HG03575 (cell line): ENCODE results near the gene TMEM120B.

Source experiments
- ATAC-seq: cut with Tn5 transposase; IDR thresholded peaks from one replicate; pipeline ENCODE4 v1.9.1; 2021; ENCODE audit not compliant: unreplicated experiment, insufficient number of reproducible peaks, low FRiP score; ENCODE audit errors: extremely low read depth

TMEM120B gene

DNA sequence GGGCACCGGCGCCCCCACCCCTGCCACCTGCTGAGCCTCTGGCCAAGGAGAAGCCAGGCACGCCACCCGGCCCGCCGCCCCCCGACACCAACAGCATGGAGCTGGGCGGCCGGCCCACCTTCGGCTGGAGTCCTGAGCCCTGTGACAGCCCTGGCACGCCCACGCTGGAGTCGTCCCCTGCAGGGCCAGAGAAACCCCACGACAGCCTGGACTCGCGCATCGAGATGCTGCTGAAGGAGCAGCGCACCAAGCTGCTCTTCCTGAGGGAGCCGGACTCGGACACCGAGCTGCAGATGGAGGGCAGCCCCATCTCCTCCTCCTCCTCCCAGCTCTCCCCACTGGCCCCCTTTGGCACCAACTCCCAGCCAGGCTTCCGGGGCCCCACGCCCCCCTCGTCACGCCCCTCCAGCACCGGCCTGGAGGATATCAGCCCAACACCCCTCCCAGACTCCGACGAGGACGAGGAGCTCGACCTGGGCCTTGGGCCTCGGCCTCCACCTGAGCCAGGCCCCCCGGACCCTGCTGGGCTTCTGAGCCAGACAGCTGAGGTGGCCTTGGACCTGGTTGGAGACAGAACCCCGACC, 97.8 kb downstream of the TMEM120B start:
- no peak for ATAC-seq

DNA sequence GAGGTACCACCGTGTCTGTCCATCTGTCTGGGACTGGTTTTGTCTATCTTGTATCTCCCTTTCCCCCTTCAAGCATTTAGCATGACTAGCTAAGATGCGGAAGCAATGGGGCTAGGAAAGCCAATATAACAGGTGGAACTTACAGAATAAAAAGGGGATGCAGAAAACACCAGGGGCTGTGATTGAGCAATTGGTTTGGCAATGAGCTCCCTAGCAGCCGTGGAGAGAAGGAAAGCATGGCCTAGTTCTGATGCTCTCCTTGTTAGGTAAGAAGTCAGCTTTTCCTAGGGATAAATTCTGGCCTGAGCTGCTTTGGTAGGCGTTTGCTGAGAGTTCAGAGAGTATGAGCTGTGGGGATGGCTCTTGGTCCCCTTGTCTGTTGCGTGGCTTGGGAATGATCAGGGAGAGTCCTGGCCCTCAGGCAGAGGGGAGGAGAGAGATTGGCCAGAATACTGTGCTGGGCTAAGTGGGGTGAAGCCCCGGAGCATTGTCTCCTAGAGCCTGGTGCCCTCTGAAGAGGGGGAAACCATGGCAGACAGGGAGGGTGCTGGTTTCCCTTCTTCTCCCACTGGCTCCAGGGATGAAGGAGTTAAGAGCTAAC, 98.4 kb downstream of the TMEM120B start:
- ATAC-seq, result no peak

DNA sequence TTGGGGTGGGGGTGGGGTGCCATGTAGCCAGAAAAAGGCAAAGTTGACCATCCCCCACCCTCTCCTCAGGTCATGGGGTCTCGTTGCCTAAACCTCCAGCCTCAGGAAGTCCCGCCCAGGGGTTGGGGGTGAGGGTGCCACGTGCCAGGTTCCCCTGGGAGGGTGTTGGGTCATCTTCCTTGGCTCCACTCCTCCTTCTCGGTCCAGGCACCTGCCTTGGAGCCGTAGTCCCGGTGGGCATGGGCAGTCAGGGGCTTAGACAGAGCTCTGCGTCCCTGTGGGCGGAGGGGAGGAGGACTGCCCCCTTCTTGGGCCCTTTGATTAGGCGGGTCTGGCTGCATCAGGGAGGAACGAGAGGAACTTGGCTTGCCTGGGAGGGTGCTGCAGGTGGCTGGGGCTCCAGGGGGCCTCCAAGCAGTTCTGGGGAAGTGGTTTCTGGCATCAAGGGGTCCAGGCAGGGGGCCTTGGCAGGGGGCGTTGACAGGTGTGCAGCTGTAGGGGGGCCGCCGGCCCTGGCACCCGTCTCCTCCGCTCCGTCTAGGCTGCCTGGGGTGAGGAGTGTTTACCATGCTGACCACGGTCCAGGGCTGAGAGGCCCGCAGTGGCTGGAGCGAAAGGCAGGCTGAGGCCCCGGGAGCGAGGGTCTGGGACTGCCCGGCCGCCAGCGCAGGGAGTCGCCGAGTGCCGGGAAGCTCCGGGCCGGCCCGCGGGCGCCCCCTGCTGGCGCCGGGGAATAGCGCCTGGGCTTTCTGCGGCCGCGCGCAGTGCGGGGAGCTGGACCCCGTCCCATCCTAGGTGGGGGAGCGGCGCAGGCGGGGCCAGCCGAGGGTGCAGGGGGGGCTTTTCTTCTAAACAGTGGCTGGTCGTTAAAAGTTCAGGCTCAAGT, 99.1 kb downstream of the TMEM120B start:
- no peak for ATAC-seq

DNA sequence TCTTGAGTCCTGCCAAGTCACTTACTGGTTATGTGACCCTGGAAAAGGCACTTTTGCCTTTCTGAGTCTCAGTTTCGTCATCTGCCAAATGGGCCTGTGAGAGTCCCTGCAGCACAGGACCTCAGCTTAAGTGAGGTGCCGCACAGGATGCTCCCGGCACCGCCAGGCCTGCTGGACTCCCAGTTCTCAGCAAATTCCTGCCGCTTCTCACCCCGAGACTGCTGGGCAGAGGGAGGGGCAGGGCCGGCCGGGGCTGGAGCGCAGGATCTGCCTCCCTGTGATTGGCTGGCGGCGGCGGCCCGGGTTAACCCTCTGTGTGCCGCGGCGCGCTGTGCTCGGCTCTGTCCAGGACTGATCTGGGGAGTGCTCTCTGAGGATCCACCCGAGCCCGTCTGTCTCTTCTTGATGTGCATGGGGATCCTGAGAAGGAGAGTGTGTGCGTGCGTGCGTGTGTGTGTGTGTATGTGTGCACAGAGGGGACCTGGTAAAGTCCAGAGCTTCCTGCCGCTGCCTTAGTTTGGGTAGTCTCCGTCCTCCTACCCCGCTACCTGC, 99.8 kb downstream of the TMEM120B start:
- ATAC-seq, result no peak

DNA sequence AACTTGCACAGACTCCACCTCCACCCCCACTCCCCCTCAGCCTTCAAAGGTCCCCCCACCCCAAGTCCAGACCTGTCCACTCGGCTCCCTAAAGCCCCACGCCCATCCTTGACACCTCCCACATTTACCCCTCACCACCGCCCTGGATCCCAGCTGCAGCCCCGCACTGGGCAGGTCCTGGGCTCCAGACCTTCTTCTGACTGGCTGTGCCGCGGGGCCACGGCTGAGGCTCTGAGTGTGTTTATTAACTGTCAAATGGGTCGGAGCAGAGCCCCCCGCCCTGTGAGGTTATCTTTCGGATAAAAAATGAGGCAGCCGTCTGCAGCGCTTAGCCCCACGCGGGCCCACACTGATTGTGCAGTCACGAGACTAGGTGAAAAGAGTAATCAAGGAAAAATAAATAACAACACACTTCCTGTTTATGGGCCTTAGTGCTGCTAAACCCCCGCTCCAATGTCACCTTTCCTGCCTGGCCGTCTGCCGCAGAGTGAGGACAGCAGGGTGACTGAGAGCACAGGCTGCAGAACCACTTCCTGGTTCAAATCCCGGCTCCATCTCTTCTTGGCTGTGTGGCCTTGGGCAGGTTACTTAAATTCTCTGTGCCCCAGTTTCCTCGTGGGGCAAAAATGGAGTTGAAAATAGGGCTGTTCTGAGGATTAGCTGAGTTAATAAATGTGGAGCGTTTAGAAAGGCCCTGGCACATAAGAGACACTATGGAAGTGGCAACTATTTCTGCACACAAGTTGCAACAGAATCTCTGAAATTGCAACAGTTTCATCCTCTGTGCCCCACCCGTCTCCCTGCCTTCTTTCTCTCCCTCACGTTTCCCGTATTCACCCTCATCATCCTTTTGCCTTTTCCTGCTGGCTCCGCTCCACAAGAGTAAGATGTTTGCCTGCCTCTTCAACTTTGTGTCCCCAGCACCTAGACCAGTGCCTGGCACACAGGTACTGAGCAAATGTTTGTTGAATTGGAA, 100.7 kb downstream of the TMEM120B start:
- ATAC-seq, result no peak

DNA sequence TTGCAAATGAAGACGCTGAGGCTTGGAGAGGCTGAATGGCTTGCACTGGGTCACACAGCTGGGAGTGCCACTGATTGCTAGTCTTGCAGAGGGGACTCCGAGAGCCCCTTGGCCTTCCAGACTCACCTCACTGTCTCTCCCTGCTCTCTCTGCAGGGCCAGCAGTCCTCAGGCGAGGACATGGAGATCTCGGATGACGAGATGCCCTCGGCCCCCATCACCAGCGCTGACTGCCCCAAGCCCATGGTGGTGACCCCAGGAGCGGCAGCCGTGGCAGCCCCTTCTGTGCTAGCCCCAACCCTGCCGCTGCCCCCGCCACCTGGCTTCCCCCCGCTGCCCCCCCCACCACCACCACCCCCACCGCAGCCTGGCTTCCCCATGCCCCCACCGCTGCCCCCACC, 101.4 kb downstream of the TMEM120B start:
- ATAC-seq, result no peak

DNA sequence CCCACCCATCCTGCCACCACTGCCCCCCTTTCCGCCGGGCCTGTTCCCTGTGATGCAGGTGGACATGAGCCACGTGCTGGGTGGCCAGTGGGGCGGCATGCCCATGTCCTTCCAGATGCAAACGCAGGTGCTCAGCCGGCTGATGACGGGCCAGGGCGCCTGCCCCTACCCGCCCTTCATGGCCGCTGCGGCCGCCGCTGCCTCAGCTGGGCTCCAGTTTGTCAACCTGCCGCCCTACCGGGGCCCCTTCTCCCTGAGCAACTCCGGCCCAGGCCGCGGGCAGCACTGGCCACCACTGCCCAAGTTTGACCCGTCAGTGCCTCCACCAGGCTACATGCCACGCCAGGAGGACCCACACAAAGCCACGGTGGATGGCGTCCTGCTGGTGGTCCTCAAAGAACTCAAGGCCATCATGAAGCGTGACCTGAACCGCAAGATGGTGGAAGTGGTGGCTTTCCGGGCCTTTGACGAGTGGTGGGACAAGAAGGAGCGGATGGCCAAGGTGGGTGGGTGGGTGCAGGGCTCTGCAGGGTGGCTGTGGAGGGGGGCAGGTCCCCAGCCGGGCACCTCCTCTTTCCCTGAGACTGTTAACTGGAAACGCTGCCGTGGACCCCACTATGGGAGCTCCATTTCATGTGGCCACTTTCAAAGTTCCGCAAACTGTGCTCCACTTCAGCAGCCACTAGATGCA, 102.0 kb downstream of the TMEM120B start:
- no peak for ATAC-seq

DNA sequence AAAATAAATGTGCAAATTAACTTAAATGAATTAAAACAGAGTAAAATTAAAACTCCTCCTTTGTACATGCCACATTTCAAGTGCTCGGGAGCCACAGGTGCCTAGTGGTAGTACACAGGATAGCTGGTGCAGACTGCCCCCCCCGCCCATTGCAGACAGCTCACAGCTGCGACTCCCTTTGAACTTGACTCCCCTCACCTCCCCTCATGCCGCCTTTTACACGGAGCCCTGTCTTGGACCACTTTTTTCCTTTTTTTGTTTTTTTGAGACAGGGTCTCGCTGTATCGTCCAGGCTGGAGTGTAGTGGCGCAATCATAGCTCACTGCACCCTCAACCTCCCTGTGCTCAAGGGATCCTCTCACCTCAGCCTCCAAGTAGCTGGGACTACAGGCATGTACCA, 102.7 kb downstream of the TMEM120B start:
- ATAC-seq, result no peak

DNA sequence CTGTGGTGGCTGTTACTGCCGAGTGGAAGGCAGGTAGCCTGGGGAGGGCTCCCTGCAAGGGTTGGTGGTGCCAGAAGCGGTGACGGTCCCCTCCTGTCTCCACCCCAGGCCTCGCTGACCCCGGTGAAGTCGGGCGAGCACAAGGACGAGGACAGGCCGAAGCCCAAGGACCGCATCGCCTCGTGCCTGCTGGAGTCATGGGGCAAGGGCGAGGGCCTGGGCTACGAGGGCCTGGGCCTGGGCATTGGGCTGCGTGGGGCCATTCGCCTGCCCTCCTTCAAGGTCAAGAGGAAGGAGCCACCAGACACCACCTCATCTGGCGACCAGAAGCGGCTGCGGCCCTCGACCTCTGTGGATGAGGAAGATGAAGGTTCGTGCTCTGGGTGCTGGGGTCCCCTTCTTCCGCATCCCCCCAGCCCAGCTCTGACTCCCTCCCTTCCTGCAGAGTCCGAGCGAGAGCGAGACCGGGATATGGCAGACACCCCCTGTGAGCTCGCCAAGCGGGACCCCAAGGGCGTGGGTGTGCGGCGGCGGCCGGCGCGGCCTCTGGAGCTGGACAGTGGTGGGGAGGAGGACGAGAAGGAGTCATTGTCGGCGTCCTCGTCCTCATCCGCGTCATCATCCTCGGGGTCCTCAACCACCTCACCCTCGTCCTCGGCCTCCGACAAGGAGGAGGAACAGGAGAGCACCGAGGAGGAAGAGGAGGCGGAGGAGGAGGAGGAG, 104.5 kb downstream of the TMEM120B start:
- no peak for ATAC-seq

DNA sequence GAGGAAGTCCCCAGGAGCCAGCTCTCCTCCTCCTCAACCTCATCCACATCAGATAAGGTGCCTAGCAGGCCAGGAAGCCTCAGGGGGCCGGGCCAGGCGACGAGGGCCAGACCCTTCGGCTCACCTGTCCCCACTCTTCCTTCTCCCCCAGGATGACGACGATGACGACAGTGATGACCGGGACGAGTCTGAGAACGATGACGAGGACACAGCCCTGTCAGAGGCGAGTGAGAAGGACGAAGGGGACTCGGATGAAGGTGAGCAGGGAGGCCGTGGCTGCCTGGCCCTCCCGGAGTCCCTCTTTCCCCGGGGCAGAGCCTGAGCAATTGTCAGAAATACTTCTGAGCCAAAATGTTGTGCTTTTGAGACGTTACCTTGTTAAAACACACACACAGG, 105.1 kb downstream of the TMEM120B start:
- no peak for ATAC-seq

DNA sequence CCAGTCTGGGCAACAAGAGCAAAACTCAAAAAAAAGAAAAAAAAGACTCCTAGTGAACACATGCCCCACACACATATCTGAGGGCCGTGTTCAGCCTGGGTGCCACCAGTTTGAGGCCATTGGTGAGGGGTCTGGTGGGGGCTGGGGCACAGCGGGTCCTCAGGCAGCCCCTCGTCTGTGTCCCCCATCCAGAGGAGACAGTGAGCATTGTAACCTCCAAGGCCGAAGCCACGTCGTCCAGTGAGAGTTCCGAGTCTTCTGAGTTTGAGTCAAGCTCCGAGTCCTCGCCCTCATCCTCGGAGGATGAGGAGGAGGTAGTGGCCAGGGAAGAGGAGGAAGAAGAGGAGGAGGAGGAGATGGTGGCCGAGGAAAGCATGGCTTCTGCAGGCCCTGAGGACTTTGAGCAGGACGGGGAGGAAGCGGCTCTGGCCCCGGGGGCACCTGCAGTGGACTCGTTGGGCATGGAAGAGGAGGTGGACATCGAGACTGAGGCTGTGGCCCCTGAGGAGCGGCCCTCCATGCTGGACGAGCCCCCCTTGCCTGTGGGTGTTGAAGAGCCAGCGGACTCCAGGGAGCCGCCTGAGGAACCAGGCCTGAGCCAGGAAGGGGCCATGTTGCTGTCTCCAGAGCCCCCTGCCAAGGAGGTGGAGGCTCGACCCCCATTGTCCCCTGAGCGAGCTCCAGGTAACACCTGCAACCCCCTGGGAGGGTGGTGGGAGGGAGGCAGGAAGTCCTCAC, 106.8 kb downstream of the TMEM120B start:
- no peak for ATAC-seq

DNA sequence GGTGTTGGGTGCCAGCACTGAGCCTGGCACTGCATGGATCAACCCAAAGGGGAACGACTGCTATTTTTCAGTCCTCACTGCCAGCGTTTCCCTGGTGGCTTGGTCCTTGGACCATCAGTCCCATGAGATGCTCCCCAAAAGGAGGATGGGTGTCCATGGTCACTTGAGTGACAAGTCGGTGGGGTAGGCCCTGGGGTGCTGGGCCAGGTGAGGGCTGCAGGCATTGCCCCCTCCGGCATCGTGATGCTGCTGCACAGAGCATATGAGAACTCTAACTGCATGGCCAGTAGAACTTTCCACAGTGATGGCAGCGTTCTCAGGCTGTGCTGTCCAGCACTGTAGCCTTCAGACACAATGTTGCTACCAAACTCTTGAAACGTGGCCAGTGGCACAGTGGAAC, 107.5 kb downstream of the TMEM120B start:
- no peak for ATAC-seq

DNA sequence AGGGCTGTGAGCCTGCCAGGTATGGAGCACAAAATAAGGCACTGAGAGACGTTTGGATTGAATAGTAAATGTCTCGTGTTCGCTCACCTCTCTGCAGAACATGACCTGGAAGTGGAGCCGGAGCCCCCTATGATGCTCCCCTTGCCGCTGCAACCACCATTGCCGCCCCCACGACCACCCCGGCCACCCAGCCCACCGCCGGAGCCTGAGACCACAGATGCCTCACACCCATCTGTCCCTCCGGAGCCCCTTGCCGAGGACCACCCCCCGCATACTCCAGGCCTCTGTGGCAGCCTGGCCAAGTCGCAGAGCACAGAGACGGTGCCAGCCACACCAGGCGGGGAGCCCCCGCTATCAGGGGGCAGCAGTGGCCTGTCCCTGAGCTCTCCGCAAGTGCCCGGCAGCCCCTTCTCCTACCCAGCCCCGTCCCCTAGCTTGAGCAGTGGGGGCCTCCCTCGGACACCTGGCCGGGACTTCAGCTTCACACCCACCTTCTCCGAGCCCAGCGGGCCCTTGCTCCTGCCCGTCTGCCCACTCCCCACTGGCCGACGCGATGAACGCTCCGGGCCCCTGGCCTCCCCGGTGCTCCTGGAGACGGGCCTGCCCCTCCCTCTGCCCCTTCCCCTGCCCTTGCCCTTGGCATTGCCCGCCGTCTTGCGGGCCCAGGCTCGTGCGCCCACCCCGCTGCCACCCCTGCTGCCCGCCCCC, 110.0 kb downstream of the TMEM120B start:
- ATAC-seq, result no peak

DNA sequence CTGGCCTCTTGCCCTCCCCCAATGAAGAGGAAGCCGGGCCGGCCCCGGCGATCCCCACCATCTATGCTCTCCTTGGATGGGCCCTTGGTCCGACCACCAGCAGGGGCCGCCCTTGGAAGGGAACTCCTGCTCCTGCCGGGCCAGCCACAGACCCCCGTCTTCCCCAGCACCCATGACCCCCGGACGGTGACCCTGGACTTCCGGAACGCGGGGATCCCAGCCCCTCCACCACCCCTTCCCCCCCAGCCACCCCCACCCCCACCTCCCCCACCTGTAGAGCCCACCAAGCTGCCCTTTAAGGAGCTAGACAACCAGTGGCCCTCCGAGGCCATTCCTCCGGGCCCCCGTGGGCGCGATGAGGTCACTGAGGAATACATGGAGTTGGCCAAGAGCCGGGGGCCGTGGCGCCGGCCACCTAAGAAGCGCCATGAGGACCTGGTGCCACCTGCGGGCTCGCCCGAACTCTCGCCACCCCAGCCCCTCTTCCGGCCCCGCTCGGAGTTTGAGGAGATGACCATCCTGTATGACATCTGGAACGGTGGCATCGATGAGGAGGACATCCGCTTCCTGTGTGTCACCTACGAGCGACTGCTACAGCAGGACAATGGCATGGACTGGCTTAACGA, 110.7 kb downstream of the TMEM120B start:
- ATAC-seq, result no peak

DNA sequence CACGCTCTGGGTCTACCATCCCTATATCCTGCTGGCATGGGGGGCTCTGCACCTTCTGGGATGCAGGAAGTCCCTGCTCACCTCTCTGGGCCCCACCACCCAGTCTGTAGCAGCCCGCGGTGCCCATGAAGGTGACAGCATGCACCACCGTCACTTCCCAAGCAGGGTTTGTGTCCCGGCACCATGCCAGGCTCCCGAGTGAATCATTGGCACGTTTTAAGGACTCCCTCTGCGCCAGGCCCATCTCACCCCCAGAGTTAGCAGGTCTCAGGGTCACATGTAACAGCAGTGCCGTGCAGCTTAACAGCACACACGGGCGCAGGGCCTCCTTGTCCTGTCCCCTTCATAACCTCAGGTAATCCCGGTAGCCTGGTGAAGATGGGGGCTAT, 111.2 kb downstream of the TMEM120B start:
- no peak for ATAC-seq

DNA sequence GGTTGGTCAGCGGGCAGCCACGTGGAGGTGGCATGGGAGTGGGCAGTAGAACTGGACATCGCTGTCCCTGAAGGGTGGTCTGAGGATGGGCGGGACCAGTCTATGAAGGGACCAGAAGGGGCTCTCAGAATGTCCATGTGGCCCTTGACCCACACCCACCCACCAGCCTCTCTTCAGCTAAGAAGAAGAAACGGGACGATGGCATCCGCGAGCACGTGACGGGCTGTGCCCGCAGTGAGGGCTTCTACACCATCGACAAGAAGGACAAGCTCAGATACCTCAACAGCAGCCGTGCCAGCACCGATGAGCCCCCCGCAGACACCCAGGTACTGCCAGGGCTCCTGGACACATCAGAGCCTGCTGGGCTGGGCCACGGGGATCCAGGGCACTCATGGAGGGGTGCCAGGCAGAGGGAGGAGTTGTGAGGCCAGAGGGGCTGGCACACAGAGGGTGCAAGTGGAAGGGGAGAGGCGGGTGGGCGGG, 112.5 kb downstream of the TMEM120B start:
- ATAC-seq, result no peak
